ENCODE measurements around the gene CCL1.

DNA sequence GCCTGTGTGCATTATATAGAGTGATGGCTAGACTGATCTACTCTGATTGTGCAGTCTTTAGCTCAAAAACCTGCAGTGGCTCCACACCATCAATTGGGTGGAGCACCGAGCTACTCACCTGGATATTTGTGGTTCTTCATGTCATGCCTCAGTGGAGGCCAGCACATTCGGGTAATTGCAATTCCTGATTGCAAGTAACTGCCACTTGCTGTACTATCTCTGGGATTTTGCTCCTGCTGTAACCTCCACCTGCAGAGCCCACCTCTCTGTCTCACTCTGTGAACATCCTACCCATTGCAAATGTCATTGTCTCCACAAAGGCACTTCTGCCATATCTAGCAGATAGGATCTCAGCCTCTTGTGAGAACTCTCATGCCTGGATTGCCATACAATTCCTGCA is 1.7 kb upstream of the CCL1 start:
- TF ChIP-seq ESRRG (CRISPR knock-in tag; IDR thresholded peaks at IDR 0.05) = no peak
- TF ChIP-seq, protein P1, sequence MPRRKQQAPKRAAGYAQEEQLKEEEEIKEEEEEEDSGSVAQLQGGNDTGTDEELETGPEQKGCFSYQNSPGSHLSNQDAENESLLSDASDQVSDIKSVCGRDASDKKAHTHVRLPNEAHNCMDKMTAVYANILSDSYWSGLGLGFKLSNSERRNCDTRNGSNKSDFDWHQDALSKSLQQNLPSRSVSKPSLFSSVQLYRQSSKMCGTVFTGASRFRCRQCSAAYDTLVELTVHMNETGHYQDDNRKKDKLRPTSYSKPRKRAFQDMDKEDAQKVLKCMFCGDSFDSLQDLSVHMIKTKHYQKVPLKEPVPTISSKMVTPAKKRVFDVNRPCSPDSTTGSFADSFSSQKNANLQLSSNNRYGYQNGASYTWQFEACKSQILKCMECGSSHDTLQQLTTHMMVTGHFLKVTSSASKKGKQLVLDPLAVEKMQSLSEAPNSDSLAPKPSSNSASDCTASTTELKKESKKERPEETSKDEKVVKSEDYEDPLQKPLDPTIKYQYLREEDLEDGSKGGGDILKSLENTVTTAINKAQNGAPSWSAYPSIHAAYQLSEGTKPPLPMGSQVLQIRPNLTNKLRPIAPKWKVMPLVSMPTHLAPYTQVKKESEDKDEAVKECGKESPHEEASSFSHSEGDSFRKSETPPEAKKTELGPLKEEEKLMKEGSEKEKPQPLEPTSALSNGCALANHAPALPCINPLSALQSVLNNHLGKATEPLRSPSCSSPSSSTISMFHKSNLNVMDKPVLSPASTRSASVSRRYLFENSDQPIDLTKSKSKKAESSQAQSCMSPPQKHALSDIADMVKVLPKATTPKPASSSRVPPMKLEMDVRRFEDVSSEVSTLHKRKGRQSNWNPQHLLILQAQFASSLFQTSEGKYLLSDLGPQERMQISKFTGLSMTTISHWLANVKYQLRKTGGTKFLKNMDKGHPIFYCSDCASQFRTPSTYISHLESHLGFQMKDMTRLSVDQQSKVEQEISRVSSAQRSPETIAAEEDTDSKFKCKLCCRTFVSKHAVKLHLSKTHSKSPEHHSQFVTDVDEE (CRISPR knock-in tag; IDR thresholded peaks at IDR 0.05) = no peak
- TF ChIP-seq ZNF8 (CRISPR knock-in tag; IDR thresholded peaks at IDR 0.05) = no peak
- no peak for TF ChIP-seq ISL1 (CRISPR knock-in tag; IDR thresholded peaks at IDR 0.05)
- no peak for TF ChIP-seq RARB (CRISPR knock-in tag; IDR thresholded peaks at IDR 0.05)
- no peak for TF ChIP-seq CSDC2 (CRISPR knock-in tag; IDR thresholded peaks at IDR 0.05)
- TF ChIP-seq, protein P2, sequence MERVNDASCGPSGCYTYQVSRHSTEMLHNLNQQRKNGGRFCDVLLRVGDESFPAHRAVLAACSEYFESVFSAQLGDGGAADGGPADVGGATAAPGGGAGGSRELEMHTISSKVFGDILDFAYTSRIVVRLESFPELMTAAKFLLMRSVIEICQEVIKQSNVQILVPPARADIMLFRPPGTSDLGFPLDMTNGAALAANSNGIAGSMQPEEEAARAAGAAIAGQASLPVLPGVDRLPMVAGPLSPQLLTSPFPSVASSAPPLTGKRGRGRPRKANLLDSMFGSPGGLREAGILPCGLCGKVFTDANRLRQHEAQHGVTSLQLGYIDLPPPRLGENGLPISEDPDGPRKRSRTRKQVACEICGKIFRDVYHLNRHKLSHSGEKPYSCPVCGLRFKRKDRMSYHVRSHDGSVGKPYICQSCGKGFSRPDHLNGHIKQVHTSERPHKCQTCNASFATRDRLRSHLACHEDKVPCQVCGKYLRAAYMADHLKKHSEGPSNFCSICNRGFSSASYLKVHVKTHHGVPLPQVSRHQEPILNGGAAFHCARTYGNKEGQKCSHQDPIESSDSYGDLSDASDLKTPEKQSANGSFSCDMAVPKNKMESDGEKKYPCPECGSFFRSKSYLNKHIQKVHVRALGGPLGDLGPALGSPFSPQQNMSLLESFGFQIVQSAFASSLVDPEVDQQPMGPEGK (CRISPR knock-in tag; IDR thresholded peaks at IDR 0.05; ENCODE audit: borderline replicate concordance) = no peak
- TF ChIP-seq, protein P3, sequence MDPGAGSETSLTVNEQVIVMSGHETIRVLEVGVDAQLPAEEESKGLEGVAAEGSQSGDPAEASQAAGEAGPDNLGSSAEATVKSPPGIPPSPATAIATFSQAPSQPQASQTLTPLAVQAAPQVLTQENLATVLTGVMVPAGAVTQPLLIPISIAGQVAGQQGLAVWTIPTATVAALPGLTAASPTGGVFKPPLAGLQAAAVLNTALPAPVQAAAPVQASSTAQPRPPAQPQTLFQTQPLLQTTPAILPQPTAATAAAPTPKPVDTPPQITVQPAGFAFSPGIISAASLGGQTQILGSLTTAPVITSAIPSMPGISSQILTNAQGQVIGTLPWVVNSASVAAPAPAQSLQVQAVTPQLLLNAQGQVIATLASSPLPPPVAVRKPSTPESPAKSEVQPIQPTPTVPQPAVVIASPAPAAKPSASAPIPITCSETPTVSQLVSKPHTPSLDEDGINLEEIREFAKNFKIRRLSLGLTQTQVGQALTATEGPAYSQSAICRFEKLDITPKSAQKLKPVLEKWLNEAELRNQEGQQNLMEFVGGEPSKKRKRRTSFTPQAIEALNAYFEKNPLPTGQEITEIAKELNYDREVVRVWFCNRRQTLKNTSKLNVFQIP (CRISPR knock-in tag; IDR thresholded peaks at IDR 0.05; ENCODE audit: borderline replicate concordance, low read depth) = no peak
- TF ChIP-seq GLIS3 (CRISPR knock-in tag; IDR thresholded peaks at IDR 0.05) = no peak
- no peak for TF ChIP-seq ZNF70 (CRISPR knock-in tag; IDR thresholded peaks at IDR 0.05)
- TF ChIP-seq, protein P4, sequence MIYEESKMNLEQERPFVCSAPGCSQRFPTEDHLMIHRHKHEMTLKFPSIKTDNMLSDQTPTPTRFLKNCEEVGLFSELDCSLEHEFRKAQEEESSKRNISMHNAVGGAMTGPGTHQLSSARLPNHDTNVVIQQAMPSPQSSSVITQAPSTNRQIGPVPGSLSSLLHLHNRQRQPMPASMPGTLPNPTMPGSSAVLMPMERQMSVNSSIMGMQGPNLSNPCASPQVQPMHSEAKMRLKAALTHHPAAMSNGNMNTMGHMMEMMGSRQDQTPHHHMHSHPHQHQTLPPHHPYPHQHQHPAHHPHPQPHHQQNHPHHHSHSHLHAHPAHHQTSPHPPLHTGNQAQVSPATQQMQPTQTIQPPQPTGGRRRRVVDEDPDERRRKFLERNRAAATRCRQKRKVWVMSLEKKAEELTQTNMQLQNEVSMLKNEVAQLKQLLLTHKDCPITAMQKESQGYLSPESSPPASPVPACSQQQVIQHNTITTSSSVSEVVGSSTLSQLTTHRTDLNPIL (CRISPR knock-in tag; IDR thresholded peaks at IDR 0.05; ENCODE audit: low read depth) = no peak

Measured in SK-N-SH treated with all-trans-retinoic acid at 6 μM for 48 hours (cell line).